Esophagus muscularis mucosa (tissue), 4 donors: ENCODE results near the gene HILPDA. TPM values are rescaled to one million over a fixed set of nuclear protein-coding genes. Genes with fewer than 3 reads are reported as not detected.

Source experiments
- DNase-seq: peaks from one replicate; pipeline ENCODE4 v3.0.0-alpha.2; 2017; ENCODE audit errors: extremely low spot score
- H3K27ac ChIP-seq, 4 donors: fragments of 200-600 bp; sonication (generic); replicated peaks in 1 of 4; 1 replicate in 3 of 4; 2 replicates in 1 of 4; pipeline ENCODE4 v1.5.1; 2016 to 2019; ENCODE audit warnings: mild to moderate bottlenecking in 1 of 4
- H3K27me3 ChIP-seq, 4 donors: fragments of 200-600 bp; sonication (generic); one replicate each; pipeline versions ENCODE4 v1.5.1 to v1.6.0; 2016 to 2019
- H3K36me3 ChIP-seq, 4 donors: fragments of 200-600 bp; sonication (generic); one replicate each; pipeline ENCODE4 v1.5.1; 2016 to 2019
- H3K4me1 ChIP-seq, 4 donors: fragments of 200-600 bp; sonication (generic); one replicate each; pipeline ENCODE4 v1.5.1; 2016 to 2019
- H3K4me3 ChIP-seq, 4 donors: fragments of 200-600 bp; sonication (generic); 1 replicate in 2 of 4; 2 replicates in 2 of 4; pipeline ENCODE4 v1.5.1; 2016 to 2019; ENCODE audit warnings: mild to moderate bottlenecking in 4 of 4, moderate library complexity in 1 of 4
- H3K9me3 ChIP-seq, 4 donors: fragments of 200-600 bp; sonication (generic); 1 replicate in 3 of 4; 2 replicates in 1 of 4; pipeline ENCODE4 v1.5.1; 2016 to 2019
- CTCF ChIP-seq, 3 experiments: fragments of 200-600 bp in 2 of 3; fragments of 450-650 bp in 1 of 3; sonication (generic) in 2 of 3; IDR thresholded peaks; one replicate each; pipeline ENCODE4 v1.5.1; 2017 to 2019; ENCODE audit warnings: antibody characterized with exemption in 3 of 3, mild to moderate bottlenecking in 2 of 3, moderate library complexity in 1 of 3
- EP300 ChIP-seq: sonication (generic); formaldehyde crosslinking; IDR thresholded peaks from one replicate; pipeline ENCODE4 v1.6.1; 2017; ENCODE audit warnings: antibody characterized with exemption
- POLR2A ChIP-seq: fragments of 450-650 bp; IDR thresholded peaks from one replicate; pipeline ENCODE4 v1.6.1; 2017; ENCODE audit warnings: antibody characterized with exemption, moderate library complexity, mild to moderate bottlenecking, low read depth
- POLR2AphosphoS5 ChIP-seq, 2 donors: sonication (generic); formaldehyde crosslinking; IDR thresholded peaks; one replicate each; pipeline ENCODE4 v1.6.1; 2017; ENCODE audit warnings: antibody characterized with exemption in 2 of 2
- WGBS: methylation state at CpG from one replicate; pipeline ENCODE4 v1.1.5; 2018; 5-methylcytosine and 5-hydroxymethylcytosine counted together
- intact Hi-C: fragments of 100-400 bp; cut with DNase I; formaldehyde crosslinking; loops from one replicate; pipeline ENCODE4 v1.15.1; 2023
- total RNA-seq, 4 donors: library from RNA; depleted of rRNA; stranded (reverse); fragments of >200 nt; gene quantifications; one replicate each; pipeline versions ENCODE4 v1.1.0 to v1.2.1, GENCODE V29; 2016

The HILPDA gene
- total RNA-seq: 10 to 100 TPM in 1 of 4 donors, 1 to 10 TPM in 3; 4.1 to 15.1 (median 5.8) TPM

GRCh38 chr7:128455543-128456254 is at the start of gene HILPDA:
Gene HILPDA, plus strand, starts transcription at chr7:128455878. Its CDS starts 1,391 bp downstream, at chr7:128457269.
- Histone ChIP-seq H3K27ac (peak within 1 kb of the TSS; percentile 79 to 95 (median 93)), H3K4me1 (peaks cover 43 to 68% (median 55%) of the 10 kb centered on the region in 4 donors), H3K9me3 (no peaks in the 10 kb centered on the region), H3K36me3 (peaks cover 0 to 9% (median 4%) of the 10 kb centered on the region in 4 donors), H3K27me3 (no peaks in the 10 kb centered on the region), H3K4me3 (peak within 1 kb of the TSS; percentile 76 to 89 (median 80))
- 0% methylated on average over 13 of the region's 64 CpGs for WGBS
- peak; percentile 98 for DNase-seq
- TF ChIP-seq CTCF (IDR thresholded peaks at IDR 0.05) (peak in 1 of 3 experiments; percentile 1), POLR2A (no peak), EP300 (peak; percentile 36), POLR2AphosphoS5 (IDR thresholded peaks at IDR 0.05) (peak; percentile 96 to 98)
- intact Hi-C loops: loop anchor here (5.0 to 10.0 kb wide), 2 partner anchors 51 to 108 kb away; partner anchors contain the start of gene IMPDH1

GRCh38 chr7:128406314-128407232 is 49.1 kb upstream of the HILPDA start:
- TF ChIP-seq POLR2A (no peak), CTCF (IDR thresholded peaks at IDR 0.05) (no peak), EP300 (no peak)
- DNase-seq: no peak
- peaks cover 0 to 19% (median 13%) of the 10 kb centered on the region in 4 donors for H3K36me3 ChIP-seq
- no peaks in the 10 kb centered on the region for H3K9me3 ChIP-seq
- no peaks in the 10 kb centered on the region for H3K27me3 ChIP-seq
- intact Hi-C loops: loop anchor here (10.0 kb wide), 1 partner anchor 48 kb away; the partner anchor contains the start of gene HILPDA
- 79% methylated on average over 8 of the region's 17 CpGs for WGBS
- H3K27ac ChIP-seq: peak overlapping the region; percentile 89 to 97 (median 92)
- H3K4me3 ChIP-seq: peak overlapping the region; percentile 72 to 95 (median 80)
- H3K4me1 ChIP-seq: peaks cover 52 to 68% (median 62%) of the 10 kb centered on the region in 4 donors

GRCh38 chr7:128407233-128407589 is 48.5 kb upstream of the HILPDA start:
- H3K27me3 ChIP-seq: no peaks in the 10 kb centered on the region
- H3K4me1 ChIP-seq: peaks cover 52 to 68% (median 62%) of the 10 kb centered on the region in 4 donors
- H3K27ac ChIP-seq: peak overlapping the region; percentile 89 to 97 (median 92)
- DNase-seq: no peak
- WGBS: no CpG with 5 or more reads among the region's 7 CpGs
- intact Hi-C loops: loop anchor here (10.0 kb wide), 1 partner anchor 48 kb away; the partner anchor contains the start of gene HILPDA
- TF ChIP-seq POLR2A (no peak), CTCF (IDR thresholded peaks at IDR 0.05) (no peak), POLR2AphosphoS5 (IDR thresholded peaks at IDR 0.05) (no peak), EP300 (no peak)
- peaks cover 0 to 13% (median 9%) of the 10 kb centered on the region in 4 donors for H3K36me3 ChIP-seq
- H3K4me3 ChIP-seq: no peak overlapping the region
- H3K9me3 ChIP-seq: no peaks in the 10 kb centered on the region

- no peak for DNase-seq
- Histone ChIP-seq H3K9me3 (no peaks in the 10 kb centered on the region), H3K27me3 (no peaks in the 10 kb centered on the region), H3K36me3 (peaks cover 0 to 8% (median 4%) of the 10 kb centered on the region in 4 donors), H3K4me1 (peaks cover 52 to 68% (median 62%) of the 10 kb centered on the region in 4 donors), H3K4me3 (peak overlapping the region; percentile 63 to 91 (median 71)), H3K27ac (peak overlapping the region; percentile 89 to 97 (median 92))
- intact Hi-C loops: loop anchor here (10.0 kb wide), 1 partner anchor 47 kb away; the partner anchor contains the start of gene HILPDA
- TF ChIP-seq POLR2A (no peak), POLR2AphosphoS5 (IDR thresholded peaks at IDR 0.05) (peak in 1 of 2 donors; percentile 8), EP300 (no peak), CTCF (IDR thresholded peaks at IDR 0.05) (no peak)
- 58% methylated on average over 11 of the region's 11 CpGs for WGBS
These were observed 47.6 kb upstream of the HILPDA start for GRCh38 chr7:128407751-128408708.
